GM13976 (cell line): Measurements from ENCODE around the gene APOM.

Experiments used
- DNase-seq: peaks from one replicate; pipeline ENCODE4 v3.0.0; 2012; ENCODE audit warnings: low spot score
- CTCF ChIP-seq: IDR thresholded peaks from 2 replicates; pipeline ENCODE4 v1.5.1; 2012; ENCODE audit warnings: borderline replicate concordance, mild to moderate bottlenecking; ENCODE audit not compliant: insufficient read depth; ENCODE audit errors: extremely low read depth, missing control alignments, control extremely low read depth
- in situ Hi-C: fragments of 300-500 bp; cut with MboI; formaldehyde crosslinking; loops from one replicate; pipeline ENCODE4 v1.12.0; 2022; ENCODE audit warnings: low sequenced_read_pairs, mixed read lengths, inconsistent platforms; ENCODE audit not compliant: unreplicated experiment

Gene APOM

GRCh38 chr6:31701666-31702404, 46.1 kb downstream of the APOM start:
- in situ Hi-C loops = no loop called here
- DNase-seq = no peak

GRCh38 chr6:31702405-31702818, 46.7 kb downstream of the APOM start:
- in situ Hi-C loops = no loop called here
- TF ChIP-seq CTCF = no peak
- no peak for DNase-seq

More at GRCh38 chr6:31701666-31702404, 46.1 kb downstream of the APOM start:
- no peak for TF ChIP-seq CTCF

GRCh38 chr6:31702819-31703716, 47.4 kb downstream of the APOM start, which contains the start of gene ABHD16A:
Gene ABHD16A, minus strand, starts transcription at chr6:31703324. Its CDS starts 43 bp downstream, at chr6:31703281.
- no peak for TF ChIP-seq CTCF
- DNase-seq = peak; percentile 99
- in situ Hi-C loops = no loop called here

GRCh38 chr6:31705931-31706330, 50.2 kb downstream of the APOM start:
- TF ChIP-seq CTCF = no peak
- no peak for DNase-seq
- in situ Hi-C loops = no loop called here

- no peak for DNase-seq
- in situ Hi-C loops = no loop called here
- TF ChIP-seq CTCF = no peak
Observed at GRCh38 chr6:31706599-31706998, 50.9 kb downstream of the APOM start, which contains the start of gene LY6G6F. Gene LY6G6F, plus strand, starts transcription at chr6:31706866. Its CDS starts 41 bp downstream, at chr6:31706907.

GRCh38 chr6:31707701-31708100, 52.0 kb downstream of the APOM start:
- in situ Hi-C loops = no loop called here
- no peak for DNase-seq
- no peak for TF ChIP-seq CTCF
